ENCODE results near the gene BAG2.

BAG2 gene

DNA sequence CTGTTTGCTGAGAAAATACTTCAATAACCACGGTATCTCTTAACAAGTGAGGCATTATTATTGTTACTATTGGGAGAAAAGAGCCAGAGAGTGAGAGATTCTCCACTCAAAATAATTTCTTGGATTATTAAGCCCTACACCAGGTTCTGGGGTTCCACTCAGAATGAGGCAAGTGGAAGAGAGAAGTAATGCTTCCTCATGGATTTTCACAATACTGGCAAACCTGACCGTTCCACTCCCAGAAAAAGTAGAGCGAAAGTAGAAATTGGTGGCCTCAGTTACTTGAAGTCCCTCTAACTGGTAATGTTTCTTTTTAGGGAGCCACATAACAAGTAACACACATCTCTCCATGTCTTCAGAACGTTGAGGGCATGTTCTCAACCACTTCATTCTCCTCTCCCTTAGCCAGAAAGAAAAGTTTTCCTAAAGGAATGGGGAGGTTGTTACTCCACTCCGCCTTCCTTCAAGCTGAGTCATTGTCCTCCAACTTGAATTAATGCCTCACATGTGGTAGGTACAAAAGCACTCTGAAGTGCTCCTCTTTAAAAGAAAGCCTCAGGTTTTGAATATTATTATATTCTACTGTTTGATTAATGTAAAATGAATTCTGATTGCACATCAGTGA, 1.9 kb downstream of the BAG2 start:
- DNase-seq (ENCODE audit: low read depth, low spot score): no peak

DNA sequence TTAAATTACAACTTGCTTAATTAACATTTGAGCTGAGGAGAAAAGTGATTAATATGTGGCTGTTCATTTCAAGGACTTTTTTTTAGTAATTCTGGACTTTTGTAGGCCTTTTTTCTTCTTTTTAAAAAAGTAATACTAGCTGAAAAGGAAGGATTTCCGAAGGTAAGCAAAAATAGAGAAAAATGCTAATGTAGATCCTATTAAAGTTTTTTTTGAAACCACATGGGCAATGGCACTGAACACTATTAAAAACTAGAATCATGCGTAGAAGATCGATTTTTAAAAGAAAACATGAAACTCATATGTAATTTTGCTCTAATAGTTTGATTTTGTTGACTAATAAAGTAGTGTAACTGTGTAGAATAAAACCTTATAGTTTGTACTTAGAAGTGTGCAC, 2.4 kb downstream of the BAG2 start:
- DNase-seq (ENCODE audit: low read depth, low spot score): no peak

DNA sequence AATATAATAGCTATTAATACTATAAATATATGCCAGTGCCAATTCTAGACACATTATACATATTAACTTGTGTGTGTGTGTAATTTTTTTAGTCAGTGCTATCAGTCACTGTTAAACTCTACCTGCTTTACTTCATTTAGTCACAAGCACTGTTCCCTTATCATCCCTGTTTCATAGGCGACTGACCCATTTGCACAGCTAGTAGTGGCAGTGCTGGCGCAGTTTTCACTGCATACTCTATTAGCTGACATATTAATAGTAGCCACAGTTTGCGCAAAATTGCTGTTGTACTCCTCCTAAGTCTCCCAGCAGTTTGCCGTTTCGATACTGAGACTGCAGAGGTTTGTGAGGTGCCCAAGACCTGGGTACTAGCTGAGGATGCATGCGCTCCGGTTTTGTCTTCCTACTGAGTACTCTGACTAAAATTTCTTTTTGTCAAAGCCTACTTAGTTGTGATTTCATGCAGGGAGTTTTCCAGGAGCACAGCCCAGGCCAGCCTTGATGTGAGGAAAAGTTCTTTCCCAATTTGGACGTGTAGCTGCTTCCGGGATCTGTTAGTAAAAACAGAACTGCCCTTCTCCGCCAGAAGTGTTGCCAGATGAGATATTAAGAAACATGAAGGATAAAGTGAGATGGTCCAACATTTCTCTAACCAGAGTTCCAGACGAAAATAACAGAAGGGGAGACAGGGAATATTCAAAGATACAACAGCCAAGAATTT, 5.6 kb downstream of the BAG2 start:
- DNase-seq (ENCODE audit: low read depth, low spot score): no peak

DNA sequence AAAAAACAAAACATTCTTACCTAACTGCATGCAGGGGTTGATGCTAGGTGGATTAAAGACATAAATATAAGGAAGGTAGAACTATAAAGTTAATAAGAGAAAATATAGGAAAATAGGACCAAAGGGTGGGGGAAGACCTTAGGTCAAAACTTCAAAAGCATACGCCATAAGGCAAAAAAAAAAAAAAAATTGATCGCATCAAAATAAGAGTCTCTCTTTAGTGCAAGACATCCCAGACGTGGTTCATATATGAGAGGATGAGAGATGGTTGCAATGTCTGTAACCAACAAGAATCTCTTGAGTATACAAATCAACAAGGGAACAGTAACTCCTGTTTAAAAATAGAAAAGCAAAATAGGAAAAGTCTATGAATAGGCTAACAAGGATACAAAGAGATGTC, 8.5 kb downstream of the BAG2 start:
- DNase-seq (ENCODE audit: low read depth, low spot score): no peak

DNA sequence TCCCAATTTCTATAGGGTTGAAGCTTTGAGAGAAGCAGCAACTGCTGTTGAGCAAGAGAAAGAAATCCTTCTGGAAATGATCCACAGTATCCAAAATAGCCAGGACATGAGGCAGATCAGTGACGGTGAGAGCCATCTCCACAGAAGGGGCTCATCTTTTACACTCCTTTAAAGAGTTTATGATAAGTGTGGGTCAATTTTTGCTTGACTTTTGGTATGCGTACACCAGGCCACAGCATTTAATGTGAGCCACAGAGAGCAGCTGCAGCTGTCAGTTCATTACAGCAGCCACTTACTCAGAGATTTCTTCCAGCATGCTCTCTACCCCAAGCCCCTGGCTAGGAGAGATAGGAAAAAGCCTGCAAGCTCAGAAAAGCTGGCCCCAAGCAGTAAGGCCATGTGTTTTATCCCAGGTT, 9.9 kb downstream of the BAG2 start:
- no peak for DNase-seq (ENCODE audit: low read depth, low spot score)

DNA sequence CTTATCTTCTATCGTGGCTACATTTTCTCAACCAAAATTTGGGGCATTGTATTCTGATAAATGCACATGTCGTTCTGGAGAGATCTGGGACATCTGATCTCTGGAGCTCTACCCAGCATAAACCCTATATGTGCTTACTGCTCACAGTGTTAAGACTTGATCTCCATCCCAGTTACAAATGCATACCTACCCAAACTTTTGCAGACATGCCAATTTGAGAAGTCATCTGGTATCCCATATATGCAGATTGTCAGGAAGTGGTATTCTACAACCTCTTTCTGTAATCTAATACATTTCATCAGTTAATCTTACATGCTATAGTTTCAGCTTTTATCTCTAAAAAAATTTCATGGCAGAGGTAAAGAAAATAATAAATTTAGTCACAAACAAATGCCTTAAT, 11.2 kb downstream of the BAG2 start:
- DNase-seq (ENCODE audit: low read depth, low spot score): no peak

DNA sequence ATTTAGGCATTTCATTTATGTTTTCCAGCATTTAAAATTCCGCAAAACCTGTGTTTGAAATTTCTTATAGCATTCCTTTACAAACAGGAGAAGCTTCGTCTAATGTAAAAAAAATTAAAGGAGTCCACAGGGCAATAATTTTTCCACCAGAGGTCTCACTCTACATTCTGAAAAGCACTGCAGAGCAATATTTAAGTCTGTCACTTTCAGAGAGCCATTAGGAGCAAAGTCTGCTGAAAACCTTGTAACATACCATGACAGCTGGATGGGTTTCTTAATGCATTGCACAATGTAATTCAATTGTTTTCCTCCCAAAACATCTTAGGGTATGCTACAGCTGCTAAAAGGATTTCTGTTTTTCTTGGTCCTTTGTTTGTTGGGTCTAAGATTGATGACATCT, 18.0 kb downstream of the BAG2 start:
- no peak for DNase-seq (ENCODE audit: low read depth, low spot score)

DNA sequence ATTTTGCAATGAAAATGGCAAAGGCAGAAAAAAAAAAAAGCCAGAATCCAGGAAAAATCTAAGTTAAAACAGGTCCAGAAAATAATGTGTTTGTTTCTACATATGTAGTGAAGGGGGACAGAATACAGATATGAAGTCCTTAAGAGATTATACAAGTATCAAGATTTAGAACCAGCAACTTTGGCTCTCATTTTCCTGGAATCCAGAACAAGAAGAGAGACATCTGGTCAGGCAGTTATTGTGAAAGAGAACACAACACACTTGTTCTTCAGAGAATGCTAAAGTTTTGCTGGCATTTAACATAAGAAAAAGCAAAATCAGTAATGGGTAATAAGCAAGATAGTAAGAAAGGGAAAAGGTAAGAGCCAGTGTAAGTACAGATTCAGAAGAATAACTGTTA, 21.1 kb downstream of the BAG2 start:
- no peak for DNase-seq (ENCODE audit: low read depth, low spot score)

DNA sequence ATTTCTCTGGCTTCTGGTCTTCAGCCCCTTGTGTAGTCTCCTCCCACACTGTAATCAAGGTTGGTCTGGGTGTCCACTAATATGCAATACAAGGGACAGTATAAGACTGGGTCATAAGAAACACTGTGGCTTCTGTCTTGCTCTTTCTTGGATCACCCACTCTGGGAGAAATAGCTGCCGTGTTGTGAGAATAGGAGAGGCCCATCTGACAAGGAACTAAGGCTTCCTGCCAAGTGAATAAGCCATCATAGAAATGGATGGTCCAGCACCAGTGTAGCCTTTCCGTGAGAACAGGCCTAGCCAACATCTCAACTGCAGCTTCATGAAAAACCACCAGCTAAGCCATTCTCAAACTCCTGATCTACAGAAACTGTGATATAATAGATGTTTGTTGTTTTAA, 23.3 kb downstream of the BAG2 start:
- no peak for DNase-seq (ENCODE audit: low read depth, low spot score)

DNA sequence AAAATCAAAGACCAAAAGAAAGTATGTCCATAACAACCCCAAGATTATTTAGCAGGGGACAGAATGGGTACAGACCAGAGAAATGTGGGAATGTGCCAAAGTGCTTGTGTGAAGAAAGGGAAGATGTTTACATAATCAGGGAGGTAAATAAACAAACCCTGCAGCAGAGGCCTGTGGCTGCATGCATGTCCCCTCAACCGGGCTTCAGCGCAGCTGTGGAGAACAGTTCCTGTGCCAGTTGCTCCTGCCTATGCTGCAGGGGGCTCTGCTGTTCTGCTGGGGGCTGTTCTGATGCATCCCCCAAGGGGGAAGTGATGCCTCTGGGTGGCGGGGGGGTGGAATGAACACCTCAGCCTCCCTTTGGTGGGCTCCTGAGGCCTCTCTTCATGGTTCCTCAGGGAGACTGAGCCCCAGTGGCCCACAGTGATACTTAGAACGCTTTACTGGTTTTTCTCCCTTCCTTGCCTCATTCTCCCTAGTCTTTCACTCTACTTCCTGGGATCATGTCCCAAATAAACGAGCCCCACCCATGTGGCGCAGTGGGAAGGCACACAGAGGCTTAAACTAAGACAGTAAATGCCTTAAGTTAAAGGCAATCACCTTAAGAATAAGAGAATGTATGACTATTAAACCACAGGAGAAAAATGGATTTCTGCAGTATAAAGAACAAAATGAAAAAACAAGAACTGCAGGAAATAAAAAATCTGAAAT, 27.0 kb downstream of the BAG2 start:
- no peak for DNase-seq (ENCODE audit: low read depth, low spot score)

DNA sequence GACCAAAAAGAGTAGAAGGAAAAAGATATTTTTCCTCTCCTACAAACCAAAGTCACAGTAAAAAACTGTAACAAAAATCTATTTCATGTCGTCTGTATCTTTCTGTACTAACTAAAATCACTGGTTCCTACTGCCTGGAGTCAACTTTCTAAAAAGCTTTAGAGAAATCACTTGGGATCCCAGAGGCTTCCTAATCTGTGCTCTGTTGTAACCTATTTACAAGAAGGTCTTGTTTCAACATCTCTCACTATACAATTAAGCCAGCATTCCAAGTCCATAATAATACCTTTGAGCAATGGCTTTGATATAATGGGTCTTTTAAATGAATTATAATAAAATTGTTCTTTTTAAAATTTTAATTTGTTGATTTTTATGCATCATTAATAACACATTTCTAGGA, 29.6 kb downstream of the BAG2 start:
- DNase-seq (ENCODE audit: low read depth, low spot score): no peak

DNA sequence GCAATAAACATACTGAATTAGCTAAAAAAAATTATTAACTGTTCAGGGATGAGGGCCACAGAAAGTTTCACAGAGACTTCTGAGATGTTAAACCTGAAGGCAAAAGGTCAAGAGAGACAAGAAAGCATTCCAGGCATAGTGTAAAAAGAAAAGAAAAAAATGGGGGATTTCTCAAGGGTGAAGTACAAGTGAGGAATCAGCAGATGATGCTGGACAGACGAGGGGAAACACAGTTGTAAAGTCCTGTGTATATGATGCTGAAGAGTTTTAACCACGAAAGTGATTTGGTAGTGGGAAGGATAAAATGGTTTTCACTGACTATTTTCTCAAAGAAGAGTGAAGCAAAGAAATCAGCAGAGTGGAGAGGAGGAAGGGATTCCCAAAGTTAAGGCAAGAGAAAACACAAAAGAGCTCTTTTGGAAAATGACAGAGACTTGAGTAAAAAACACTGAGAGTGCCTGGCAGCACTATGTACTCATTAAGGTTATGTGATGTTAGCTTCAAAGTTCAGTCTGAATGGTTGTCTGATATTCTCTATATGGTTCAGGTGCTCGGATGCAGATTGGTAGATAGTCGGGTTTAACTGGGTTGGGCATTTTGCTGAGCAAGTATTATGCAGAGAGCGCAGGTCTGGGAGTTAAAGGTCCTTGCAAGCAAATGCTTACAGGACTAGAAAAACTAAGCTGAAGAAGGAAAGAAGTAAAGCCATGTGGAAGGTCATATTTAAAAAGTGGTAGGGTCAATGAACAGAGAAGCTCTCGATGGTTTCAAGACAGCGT, 33.6 kb downstream of the BAG2 start:
- no peak for DNase-seq (ENCODE audit: low read depth, low spot score)

DNA sequence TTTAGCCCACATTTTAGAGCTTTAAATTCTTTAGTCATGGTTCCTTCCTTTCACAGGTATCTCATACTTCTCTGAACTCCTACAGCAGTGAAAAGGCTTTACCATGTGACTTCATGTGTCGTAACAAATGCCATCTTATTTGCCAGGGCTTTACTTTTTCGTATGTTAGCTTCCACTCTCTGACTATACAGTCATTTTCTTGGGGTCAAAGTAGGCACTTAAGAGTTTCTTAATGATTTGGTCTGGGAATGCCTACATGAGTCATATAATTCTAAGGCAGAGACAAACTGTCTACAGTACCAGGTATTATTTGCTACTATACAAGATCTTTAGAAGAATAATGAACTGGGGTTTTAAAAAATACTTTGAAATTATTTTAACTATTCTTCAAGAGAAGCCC, 35.0 kb downstream of the BAG2 start:
- no peak for DNase-seq (ENCODE audit: low read depth, low spot score)

DNA sequence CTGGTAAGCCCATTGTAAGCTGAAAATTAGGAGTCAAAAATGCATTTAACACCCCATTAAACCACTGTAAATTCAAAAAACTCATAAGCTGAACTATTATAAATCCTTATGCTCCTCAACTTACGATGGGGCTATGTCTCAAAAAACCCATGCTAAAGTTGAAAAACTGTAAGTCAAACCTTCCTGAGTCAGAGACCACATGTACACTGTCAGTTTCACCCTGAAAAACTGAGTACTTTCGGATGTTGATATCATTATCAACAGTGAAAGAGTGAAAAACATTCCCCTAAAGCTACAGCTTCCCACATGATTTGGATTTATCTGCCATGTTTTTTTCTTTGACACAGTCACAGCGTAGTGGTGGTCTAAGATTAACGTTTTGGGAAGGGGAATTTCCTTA, 35.7 kb downstream of the BAG2 start:
- DNase-seq (ENCODE audit: low read depth, low spot score): no peak

DNA sequence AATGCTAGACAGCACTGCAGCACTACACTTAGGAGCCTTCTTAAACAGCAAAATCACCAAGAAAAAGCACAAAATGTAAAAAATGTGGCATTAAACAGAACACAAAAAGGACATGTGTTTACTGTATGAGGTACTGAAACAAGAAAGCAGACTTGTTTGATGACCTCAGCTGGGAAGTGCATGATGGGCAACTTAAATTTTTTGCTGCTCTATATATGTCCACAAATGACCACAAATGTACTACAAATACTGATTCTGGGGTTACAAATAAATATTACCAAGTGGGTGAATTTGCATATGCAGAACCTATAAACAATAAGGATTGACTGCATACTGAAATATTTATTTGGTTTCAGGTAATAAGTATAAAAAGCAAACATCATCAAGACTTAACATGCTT, 36.9 kb downstream of the BAG2 start:
- DNase-seq (ENCODE audit: low read depth, low spot score): no peak

DNA sequence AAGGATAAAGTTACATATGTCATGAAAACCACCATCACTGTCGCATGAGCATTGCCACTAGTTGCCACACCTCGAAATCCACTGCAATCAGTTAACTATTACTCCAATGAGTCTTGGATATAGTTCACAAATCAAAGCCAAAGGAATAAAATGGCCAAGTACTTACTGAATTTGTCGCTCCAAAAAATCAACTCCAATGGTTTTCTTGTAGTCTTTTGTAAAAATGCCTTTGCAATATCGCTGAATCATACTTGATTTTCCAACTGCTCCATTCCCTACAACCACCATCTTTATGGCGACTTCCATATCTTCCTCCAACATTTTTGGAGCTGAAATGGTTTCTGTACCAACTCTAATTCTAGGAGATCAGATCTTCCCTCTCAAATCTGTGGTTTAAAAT, 37.9 kb downstream of the BAG2 start:
- no peak for DNase-seq (ENCODE audit: low read depth, low spot score)

DNA sequence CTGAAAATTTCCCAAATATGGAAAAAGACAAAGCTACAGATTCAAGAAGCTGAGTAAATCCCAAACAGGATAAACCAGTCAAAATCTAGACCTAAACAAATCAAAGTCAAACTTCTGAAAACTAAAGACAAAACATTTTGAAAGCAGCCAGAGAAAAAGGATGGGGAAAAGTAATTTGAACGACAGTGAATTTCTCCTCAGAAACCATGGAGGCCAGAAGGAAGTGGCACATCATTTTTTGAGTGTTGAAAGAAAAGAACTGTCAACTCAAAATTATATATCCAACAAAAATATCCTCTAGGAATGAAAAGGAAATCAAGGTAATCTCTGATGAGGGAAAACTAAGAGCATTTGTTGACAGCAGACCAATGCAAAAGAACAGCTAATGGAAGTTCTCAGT, 43.1 kb downstream of the BAG2 start:
- DNase-seq (ENCODE audit: low read depth, low spot score): no peak

DNA sequence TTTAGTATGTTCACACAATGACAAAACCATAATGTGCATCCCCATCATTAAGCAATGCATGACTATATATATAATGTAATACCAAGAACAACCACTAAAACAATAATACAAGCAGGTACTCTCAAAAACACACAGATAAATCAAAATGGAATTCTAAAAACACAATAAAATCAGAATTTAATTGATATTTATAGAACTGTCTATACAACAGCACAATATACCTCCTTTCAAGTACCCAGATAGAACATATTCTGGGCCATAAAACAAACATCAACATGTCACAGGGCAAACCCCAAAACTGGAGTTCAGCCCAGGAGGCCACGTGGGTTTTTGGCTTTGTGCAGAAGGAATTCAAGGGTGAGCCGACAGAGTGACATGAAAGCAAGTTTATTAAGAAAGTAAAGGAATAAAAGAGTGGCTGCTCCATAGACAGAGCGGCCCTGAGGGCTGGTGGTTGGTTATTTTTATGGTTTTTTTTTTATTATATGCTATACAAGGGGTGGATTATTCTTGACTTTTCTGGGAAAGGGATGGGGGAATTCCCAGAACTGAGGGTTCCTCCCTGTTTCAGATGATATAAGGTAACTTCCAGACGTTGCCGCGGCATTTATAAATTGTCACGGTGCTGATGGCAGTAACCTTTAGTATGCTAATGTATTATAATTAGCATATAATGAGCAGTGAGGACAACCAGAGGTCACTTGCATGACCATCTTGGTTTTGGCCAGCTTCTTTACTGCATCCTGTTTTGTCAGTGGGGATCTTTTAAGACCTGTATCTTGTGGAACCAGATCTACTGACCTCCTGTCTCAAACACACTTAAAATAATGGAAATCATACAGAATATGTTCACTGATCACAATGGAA, 44.3 kb downstream of the BAG2 start:
- no peak for DNase-seq (ENCODE audit: low read depth, low spot score)

DNA sequence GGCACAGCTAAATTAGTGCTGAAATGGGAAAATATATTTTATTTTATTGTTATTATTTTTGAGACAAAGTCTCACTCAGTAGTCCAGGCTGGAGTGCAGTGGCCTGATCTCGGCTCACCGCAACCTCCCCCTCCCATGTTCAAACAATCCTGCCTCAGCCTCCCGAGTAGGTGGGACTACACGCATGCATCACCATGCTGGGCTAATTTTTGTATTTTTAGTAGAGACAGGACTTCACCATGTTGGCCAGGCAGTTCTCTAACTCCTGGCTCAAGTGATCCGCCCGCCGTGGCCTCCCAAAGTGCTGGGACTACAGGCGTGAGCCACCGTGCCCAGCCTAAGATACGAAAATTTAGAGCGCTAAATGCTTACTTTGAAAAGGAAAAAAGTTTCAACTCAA, 45.1 kb downstream of the BAG2 start:
- no peak for DNase-seq (ENCODE audit: low read depth, low spot score)

DNA sequence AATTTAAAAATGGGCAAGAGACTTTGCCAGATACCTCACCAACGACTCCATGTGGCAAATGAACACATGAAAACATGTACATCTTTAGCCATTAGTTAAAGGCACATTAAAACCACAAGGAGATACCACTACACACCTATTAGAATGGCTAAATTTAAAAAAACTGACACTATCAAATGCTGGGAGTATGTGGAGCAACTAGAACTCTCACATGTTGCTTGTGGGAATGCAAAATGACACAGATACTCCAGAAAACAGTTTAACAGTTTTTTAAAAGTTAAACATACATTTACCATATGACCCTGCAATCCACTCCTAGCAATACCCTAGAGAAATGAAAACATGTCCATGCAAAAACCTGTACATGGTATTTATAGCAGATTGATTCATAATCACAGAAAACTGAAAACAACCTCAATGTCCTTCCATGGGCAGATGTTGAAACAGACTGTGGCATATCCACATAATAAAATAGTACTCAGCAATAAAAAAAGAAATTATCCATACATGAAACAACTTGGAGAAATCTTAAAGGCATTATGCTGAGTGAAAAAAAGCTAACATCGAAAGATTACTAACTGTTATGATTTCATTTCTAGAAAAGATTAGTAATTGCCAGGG, 48.1 kb downstream of the BAG2 start:
- no peak for DNase-seq (ENCODE audit: low read depth, low spot score)

Data from brain pericyte (primary cell).